Lower lobe of right lung (tissue), 2 donors: ENCODE measurements around the gene MPL. TPM values are rescaled to one million over a fixed set of nuclear protein-coding genes. Genes with fewer than 3 reads are reported as not detected.

Experiments used
- ATAC-seq, 2 donors: fragments of 200-7000 bp; cut with Tn5 transposase; one replicate each; pipeline ENCODE4 v1.9.1; 2020 to 2022; ENCODE audit warnings: mild to moderate bottlenecking in 2 of 2, moderate library complexity in 2 of 2
- DNase-seq: peaks from one replicate; pipeline ENCODE4 v3.0.0-alpha.2; 2020
- H3K27ac ChIP-seq: fragments of 200-600 bp; one replicate; pipeline ENCODE4 v1.8.0; 2022
- H3K27me3 ChIP-seq: fragments of 200-600 bp; one replicate; pipeline ENCODE4 v1.8.0; 2022; ENCODE audit warnings: low read depth
- H3K36me3 ChIP-seq: fragments of 200-600 bp; one replicate; pipeline ENCODE4 v1.8.0; 2022; ENCODE audit warnings: mild to moderate bottlenecking
- H3K4me1 ChIP-seq: fragments of 200-600 bp; one replicate; pipeline ENCODE4 v1.8.0; 2022
- H3K4me3 ChIP-seq: fragments of 200-600 bp; one replicate; pipeline ENCODE4 v1.8.0; 2022; ENCODE audit warnings: mild to moderate bottlenecking
- H3K9me3 ChIP-seq: fragments of 200-600 bp; one replicate; pipeline ENCODE4 v1.8.0; 2022
- CTCF ChIP-seq: fragments of 200-600 bp; IDR thresholded peaks from one replicate; pipeline ENCODE4 v1.8.0; 2022; ENCODE audit warnings: antibody characterized with exemption, mild to moderate bottlenecking
- intact Hi-C: fragments of 100-400 bp; cut with DNase I; formaldehyde crosslinking; loops from one replicate; pipeline ENCODE4 v1.11.0; 2022
- total RNA-seq: library from RNA; stranded (reverse); fragmentation: NEBNext Ultra II Directional; extraction: Animal tissue kit (Norgen Biotek cat#: 25700); gene quantifications from one replicate; pipeline ENCODE4 v1.2.1, GENCODE V29; 2021
- donor health status: DM: no; HTN: yes; CAD: no; lungs with severe emphysema.

The MPL gene
- total RNA-seq, 1 donor from 2014 or later, result 0.65 TPM

GRCh38 chr1:43321331-43321891 lies 16.2 kb upstream of the MPL start:
- no peaks in the 10 kb centered on the region for H3K27me3 ChIP-seq
- ATAC-seq (no peak), DNase-seq (no peak)
- TF ChIP-seq CTCF, result no peak
- H3K9me3 ChIP-seq, result no peaks in the 10 kb centered on the region
- H3K27ac ChIP-seq, result no peak overlapping the region
- H3K36me3 ChIP-seq, result peaks cover 14% of the 10 kb centered on the region
- H3K4me1 ChIP-seq, result no peaks in the 10 kb centered on the region
- H3K4me3 ChIP-seq, result no peak overlapping the region
- intact Hi-C loops, result no loop called here

GRCh38 chr1:43322506-43322905 lies 15.1 kb upstream of the MPL start:
- ATAC-seq (no peak), DNase-seq (no peak)
- intact Hi-C loops, result no loop called here
- Histone ChIP-seq H3K36me3 (peaks cover 14% of the 10 kb centered on the region), H3K4me3 (no peak overlapping the region), H3K27ac (no peak overlapping the region), H3K9me3 (no peaks in the 10 kb centered on the region), H3K27me3 (no peaks in the 10 kb centered on the region), H3K4me1 (no peaks in the 10 kb centered on the region)
- TF ChIP-seq CTCF, result no peak

GRCh38 chr1:43324810-43325209 lies 12.8 kb upstream of the MPL start:
- H3K9me3 ChIP-seq, result no peaks in the 10 kb centered on the region
- intact Hi-C loops, result no loop called here
- no peak overlapping the region for H3K4me3 ChIP-seq
- H3K27ac ChIP-seq, result no peak overlapping the region
- no peak for DNase-seq
- no peaks in the 10 kb centered on the region for H3K27me3 ChIP-seq
- H3K4me1 ChIP-seq, result peaks cover 5% of the 10 kb centered on the region
- peaks cover 8% of the 10 kb centered on the region for H3K36me3 ChIP-seq
- TF ChIP-seq CTCF, result no peak
- ATAC-seq, result no peak

- Histone ChIP-seq H3K27ac (no peak overlapping the region), H3K4me3 (no peak overlapping the region), H3K4me1 (peaks cover 10% of the 10 kb centered on the region), H3K9me3 (no peaks in the 10 kb centered on the region), H3K36me3 (peaks cover 8% of the 10 kb centered on the region), H3K27me3 (no peaks in the 10 kb centered on the region)
- TF ChIP-seq CTCF, result no peak
- no peak for ATAC-seq
- DNase-seq, result no peak
- intact Hi-C loops, result no loop called here
Measured at GRCh38 chr1:43325381-43325780, 12.2 kb upstream of the MPL start.

GRCh38 chr1:43327549-43328292 lies 9.9 kb upstream of the MPL start:
- no peak for DNase-seq
- no peak for ATAC-seq
- intact Hi-C loops, result no loop called here
- TF ChIP-seq CTCF, result no peak
- no peaks in the 10 kb centered on the region for H3K36me3 ChIP-seq
- no peak overlapping the region for H3K4me3 ChIP-seq
- peaks cover 13% of the 10 kb centered on the region for H3K4me1 ChIP-seq
- H3K9me3 ChIP-seq, result no peaks in the 10 kb centered on the region
- H3K27me3 ChIP-seq, result no peaks in the 10 kb centered on the region
- no peak overlapping the region for H3K27ac ChIP-seq
